Gastrocnemius medialis (tissue), 4 donors: Measurements from ENCODE around the gene BMP8A. TPM values are rescaled to one million over a fixed set of nuclear protein-coding genes. Genes with fewer than 3 reads are reported as not detected.
"Not testable (repeated sequence)": the region's sequence is repeated elsewhere in the genome, so short reads cannot be mapped to it uniquely, and the experiment has no call there.

Source experiments
- ATAC-seq, 2 donors: fragments of 150-250 bp; one replicate each; pipeline ENCODE4 v1.9.1; 2016
- DNase-seq, 2 donors: peaks; one replicate each; pipeline ENCODE4 v3.0.0-alpha.2; 2019
- H3K27ac ChIP-seq, 4 donors: fragments of 200-600 bp; sonication (generic); 1 replicate in 1 of 4; 2 replicates in 3 of 4; pipeline ENCODE4 v1.5.1; 2016 to 2018; ENCODE audit warnings: mild to moderate bottlenecking in 2 of 4, moderate library complexity in 1 of 4
- H3K27me3 ChIP-seq, 3 donors: fragments of 200-600 bp; sonication (generic) in 2 of 3; 1 replicate in 1 of 3; 2 replicates in 2 of 3; pipeline versions ENCODE4 v1.5.1 to v1.6.0; 2016 to 2019; ENCODE audit warnings: mild to moderate bottlenecking in 1 of 3, moderate library complexity in 1 of 3
- H3K36me3 ChIP-seq, 2 donors: fragments of 200-600 bp; sonication (generic) in 1 of 2; one replicate each; pipeline ENCODE4 v1.5.1; 2017 to 2018
- H3K4me1 ChIP-seq, 2 donors: fragments of 200-600 bp; sonication (generic) in 1 of 2; one replicate each; pipeline ENCODE4 v1.5.1; 2016 to 2017; ENCODE audit warnings: mild to moderate bottlenecking in 2 of 2
- H3K4me3 ChIP-seq, 4 donors: fragments of 200-600 bp; sonication (generic) in 3 of 4; 1 replicate in 1 of 4; 2 replicates in 3 of 4; pipeline ENCODE4 v1.5.1; 2016 to 2019; ENCODE audit warnings: mild to moderate bottlenecking in 2 of 4
- H3K9me3 ChIP-seq, 3 donors: fragments of 200-600 bp; sonication (generic) in 2 of 3; 1 replicate in 1 of 3; 2 replicates in 2 of 3; pipeline ENCODE4 v1.5.1; 2016 to 2019
- CTCF ChIP-seq, 5 experiments: fragments of 450-650 bp in 3 of 5; fragments of 200-600 bp in 2 of 5; sonication (generic) in 2 of 5; IDR thresholded peaks in 4 of 5; conservative IDR thresholded peaks in 1 of 5; 1 replicate in 4 of 5; 2 replicates in 1 of 5; pipeline ENCODE4 v1.5.1; 2016 to 2019; ENCODE audit warnings: antibody characterized with exemption in 5 of 5, mild to moderate bottlenecking in 3 of 5, moderate library complexity in 3 of 5
- POLR2A ChIP-seq, 2 donors: fragments of 450-650 bp; IDR thresholded peaks; one replicate each; pipeline ENCODE4 v1.6.1; 2017; ENCODE audit warnings: antibody characterized with exemption in 2 of 2, mild to moderate bottlenecking in 2 of 2, moderate library complexity in 2 of 2
- in situ Hi-C, 4 donors: fragments of 200-750 bp; cut with MboI; loops; one replicate each; pipeline versions ENCODE4 v1.15.0 to v1.8.0; 2017; ENCODE audit warnings: low sequenced_read_pairs in 4 of 4
- intact Hi-C: fragments of 100-400 bp; cut with DNase I; formaldehyde crosslinking; loops from one replicate; pipeline ENCODE4 v1.15.1; 2023; ENCODE audit warnings: low total_unique reads
- total RNA-seq, 4 donors: library from RNA; depleted of rRNA; stranded (reverse); fragments of >200 nt; gene quantifications; one replicate each; pipeline versions ENCODE4 v1.1.0 to v1.2.3, GENCODE V29; 2016

The BMP8A gene
- total RNA-seq, 4 donors from 2014 or later: 0.31 to 1.3 TPM; not detected in 2

- TF ChIP-seq CTCF (IDR thresholded peaks at IDR 0.05 in 4 of 5, conservative IDR thresholded peaks at IDR 0.05 in 1 of 5) (no peak), POLR2A (IDR thresholded peaks at IDR 0.05) (no peak)
- Histone ChIP-seq H3K36me3 (no peaks in the 10 kb centered on the region), H3K27ac (no peak overlapping the region), H3K4me1 (no peaks in the 10 kb centered on the region), H3K27me3 (peaks cover 3 to 9% (median 8%) of the 10 kb centered on the region in 3 donors), H3K9me3 (no peaks in the 10 kb centered on the region), H3K4me3 (no peak overlapping the region)
- DNase-seq (no peak), ATAC-seq (no peak)
- in situ Hi-C loops: no loop called here
- intact Hi-C loops: no loop called here
Measured at GRCh38 chr1:39497585-39497984, 6.1 kb downstream of the BMP8A start.

GRCh38 chr1:39498096-39498710 is 6.8 kb downstream of the BMP8A start:
- H3K4me1 ChIP-seq, H3K9me3 ChIP-seq, in situ Hi-C loops, intact Hi-C loops, DNase-seq, ATAC-seq, H3K36me3 ChIP-seq, H3K4me3 ChIP-seq, H3K27me3 ChIP-seq, H3K27ac ChIP-seq: not testable (repeated sequence)

GRCh38 chr1:39498821-39499220 is 7.4 kb downstream of the BMP8A start:
- in situ Hi-C loops, H3K27ac ChIP-seq, ATAC-seq, H3K4me1 ChIP-seq, H3K36me3 ChIP-seq, H3K4me3 ChIP-seq, H3K9me3 ChIP-seq, intact Hi-C loops, DNase-seq, H3K27me3 ChIP-seq: not testable (repeated sequence)

GRCh38 chr1:39499668-39500067 is 8.2 kb downstream of the BMP8A start:
- TF ChIP-seq POLR2A (IDR thresholded peaks at IDR 0.05): no peak
- no peak for TF ChIP-seq CTCF (IDR thresholded peaks at IDR 0.05 in 4 of 5, conservative IDR thresholded peaks at IDR 0.05 in 1 of 5)
- Histone ChIP-seq H3K27me3 (no peaks in the 10 kb centered on the region), H3K4me3 (no peak overlapping the region), H3K36me3 (no peaks in the 10 kb centered on the region), H3K9me3 (no peaks in the 10 kb centered on the region), H3K27ac (peak overlapping the region in 1 of 4 donors; percentile 18), H3K4me1 (no peaks in the 10 kb centered on the region)
- ATAC-seq (peak in 1 of 2 donors; percentile 20), DNase-seq (no peak)
- in situ Hi-C loops: no loop called here
- intact Hi-C loops: no loop called here

GRCh38 chr1:39500862-39501389 is 9.5 kb downstream of the BMP8A start:
- no peak for DNase-seq
- H3K9me3 ChIP-seq: no peaks in the 10 kb centered on the region
- no peak overlapping the region for H3K4me3 ChIP-seq
- ATAC-seq: no peak
- intact Hi-C loops: no loop called here
- in situ Hi-C loops: no loop called here
- no peak overlapping the region for H3K27ac ChIP-seq
- no peaks in the 10 kb centered on the region for H3K4me1 ChIP-seq
- H3K36me3 ChIP-seq: no peaks in the 10 kb centered on the region
- H3K27me3 ChIP-seq: no peaks in the 10 kb centered on the region
- no peak for TF ChIP-seq POLR2A (IDR thresholded peaks at IDR 0.05)
- TF ChIP-seq CTCF (IDR thresholded peaks at IDR 0.05 in 4 of 5, conservative IDR thresholded peaks at IDR 0.05 in 1 of 5): no peak

GRCh38 chr1:39501666-39502065 is 10.2 kb downstream of the BMP8A start:
- peak in 1 of 2 donors; percentile 51 for DNase-seq
- no peak for TF ChIP-seq POLR2A (IDR thresholded peaks at IDR 0.05)
- peak; percentile 83 to 94 for ATAC-seq
- Histone ChIP-seq H3K9me3 (no peaks in the 10 kb centered on the region), H3K27me3 (no peaks in the 10 kb centered on the region), H3K4me3 (no peak overlapping the region), H3K27ac (no peak overlapping the region), H3K36me3 (no peaks in the 10 kb centered on the region), H3K4me1 (no peaks in the 10 kb centered on the region)
- intact Hi-C loops (no loop called here), in situ Hi-C loops (no loop called here)

- H3K27me3 ChIP-seq, H3K27ac ChIP-seq, intact Hi-C loops, H3K9me3 ChIP-seq, ATAC-seq, DNase-seq, in situ Hi-C loops, H3K4me3 ChIP-seq, H3K4me1 ChIP-seq, H3K36me3 ChIP-seq: not testable (repeated sequence)
Measured at GRCh38 chr1:39504436-39504835, 13.0 kb downstream of the BMP8A start.
